ENCODE results near the gene ACSL4. TPM values are rescaled to one million over a fixed set of nuclear protein-coding genes. Genes with fewer than 3 reads are reported as not detected.
"Not testable (repeated sequence)": the region's sequence is repeated elsewhere in the genome, so short reads cannot be mapped to it uniquely, and the experiment has no call there.

ACSL4 gene
- total RNA-seq, 1 donor from 2014 or later: 87.7 TPM

DNA sequence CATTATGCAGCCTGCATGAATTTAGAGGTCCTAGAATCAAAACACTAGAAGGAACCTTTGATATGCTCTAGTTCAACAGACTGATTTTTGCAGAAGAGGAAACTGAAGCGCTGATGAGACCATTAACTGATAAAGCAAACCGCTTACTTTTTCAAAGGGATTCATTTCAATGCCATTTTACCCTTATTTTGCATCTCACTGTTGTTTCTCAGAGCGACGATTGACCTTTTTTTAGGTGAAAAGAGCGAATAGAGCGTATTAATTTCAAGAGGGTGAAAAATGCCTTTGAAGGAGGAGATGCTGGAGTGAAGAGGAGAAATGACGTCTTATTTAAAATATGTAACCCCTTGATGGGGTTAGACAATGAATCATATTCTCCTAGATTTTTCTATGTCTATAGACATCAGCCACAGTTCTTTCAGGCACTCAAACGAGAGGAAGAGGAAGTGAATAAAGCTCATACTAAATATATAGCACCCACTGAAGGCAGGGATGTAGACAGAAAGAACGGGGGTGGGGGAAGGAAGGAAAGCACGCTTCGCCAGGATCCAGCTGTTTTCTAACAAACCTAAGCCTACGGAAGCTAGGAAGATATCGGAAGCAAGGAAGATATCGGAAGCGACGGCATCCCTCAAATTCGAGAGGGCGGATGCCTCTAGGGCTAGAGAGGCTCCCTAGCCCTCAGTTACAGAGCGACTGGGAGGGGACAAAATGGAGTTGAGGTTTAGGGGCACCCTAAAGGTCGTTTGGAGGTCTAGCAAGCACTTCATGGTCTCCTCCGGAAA is 848 bp downstream of the ACSL4 start:
- TF ChIP-seq, protein P1, sequence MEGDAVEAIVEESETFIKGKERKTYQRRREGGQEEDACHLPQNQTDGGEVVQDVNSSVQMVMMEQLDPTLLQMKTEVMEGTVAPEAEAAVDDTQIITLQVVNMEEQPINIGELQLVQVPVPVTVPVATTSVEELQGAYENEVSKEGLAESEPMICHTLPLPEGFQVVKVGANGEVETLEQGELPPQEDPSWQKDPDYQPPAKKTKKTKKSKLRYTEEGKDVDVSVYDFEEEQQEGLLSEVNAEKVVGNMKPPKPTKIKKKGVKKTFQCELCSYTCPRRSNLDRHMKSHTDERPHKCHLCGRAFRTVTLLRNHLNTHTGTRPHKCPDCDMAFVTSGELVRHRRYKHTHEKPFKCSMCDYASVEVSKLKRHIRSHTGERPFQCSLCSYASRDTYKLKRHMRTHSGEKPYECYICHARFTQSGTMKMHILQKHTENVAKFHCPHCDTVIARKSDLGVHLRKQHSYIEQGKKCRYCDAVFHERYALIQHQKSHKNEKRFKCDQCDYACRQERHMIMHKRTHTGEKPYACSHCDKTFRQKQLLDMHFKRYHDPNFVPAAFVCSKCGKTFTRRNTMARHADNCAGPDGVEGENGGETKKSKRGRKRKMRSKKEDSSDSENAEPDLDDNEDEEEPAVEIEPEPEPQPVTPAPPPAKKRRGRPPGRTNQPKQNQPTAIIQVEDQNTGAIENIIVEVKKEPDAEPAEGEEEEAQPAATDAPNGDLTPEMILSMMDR (IDR thresholded peaks at IDR 0.05): no peak
- Histone ChIP-seq H3K36me3 (no peaks in the 10 kb centered on the region), H3K4me1 (peaks cover 10% of the 10 kb centered on the region), H3K27me3 (ENCODE audit: low read depth) (no peaks in the 10 kb centered on the region), H3K27ac (peak overlapping the region; percentile 90), H3K9me3 (no peaks in the 10 kb centered on the region), H3K4me3 (peak overlapping the region; percentile 77)
- intact Hi-C loops (cut with DNase I): no loop called here
- DNase-seq (no peak), ATAC-seq (peak; percentile 44 to 53)

DNA sequence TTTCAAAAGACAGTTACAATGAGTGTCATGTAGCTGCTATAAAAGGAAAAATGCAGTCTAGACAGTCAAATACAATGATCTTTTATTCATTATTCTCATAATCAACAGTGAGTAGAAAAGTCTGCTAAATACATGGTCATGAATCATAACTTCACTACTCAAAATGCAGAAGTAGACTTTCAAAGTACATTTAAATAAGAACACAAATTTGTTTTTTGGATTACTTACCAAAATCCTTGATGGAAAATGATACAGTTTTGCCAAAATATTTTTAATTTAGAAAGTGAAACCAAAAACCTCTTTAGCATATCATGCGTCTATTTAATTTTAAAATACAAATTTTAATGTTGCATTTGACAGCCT is 4.9 kb downstream of the ACSL4 start:
- Histone ChIP-seq H3K4me3 (peak overlapping the region; percentile 23), H3K4me1 (peaks cover 5% of the 10 kb centered on the region), H3K27ac (peak overlapping the region; percentile 41), H3K36me3 (no peaks in the 10 kb centered on the region), H3K9me3 (no peaks in the 10 kb centered on the region), H3K27me3 (ENCODE audit: low read depth) (no peaks in the 10 kb centered on the region)
- intact Hi-C loops (cut with DNase I): no loop called here
- DNase-seq (no peak), ATAC-seq (no peak)
- TF ChIP-seq, protein P1 (IDR thresholded peaks at IDR 0.05): no peak

DNA sequence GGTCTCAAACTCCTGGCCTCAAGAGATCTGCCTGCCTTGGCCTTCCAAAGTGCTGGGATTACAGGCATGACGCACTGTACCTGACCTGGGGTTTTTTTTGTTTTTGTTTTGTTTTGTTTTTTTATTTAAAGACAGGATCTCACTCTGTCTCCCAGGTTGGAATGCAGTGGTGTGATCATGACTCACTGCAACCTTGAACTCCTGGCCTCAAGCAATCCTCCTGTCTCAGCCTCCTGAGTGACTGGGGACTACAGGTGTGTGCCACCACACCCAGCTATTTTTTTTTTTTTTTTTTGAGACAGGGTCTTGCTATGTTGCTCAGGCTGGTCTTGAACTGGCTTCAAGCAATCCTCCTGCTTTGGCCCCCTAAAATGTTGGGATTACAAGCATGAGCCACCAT is 8.1 kb downstream of the ACSL4 start:
- H3K36me3 ChIP-seq: not testable (repeated sequence)

DNA sequence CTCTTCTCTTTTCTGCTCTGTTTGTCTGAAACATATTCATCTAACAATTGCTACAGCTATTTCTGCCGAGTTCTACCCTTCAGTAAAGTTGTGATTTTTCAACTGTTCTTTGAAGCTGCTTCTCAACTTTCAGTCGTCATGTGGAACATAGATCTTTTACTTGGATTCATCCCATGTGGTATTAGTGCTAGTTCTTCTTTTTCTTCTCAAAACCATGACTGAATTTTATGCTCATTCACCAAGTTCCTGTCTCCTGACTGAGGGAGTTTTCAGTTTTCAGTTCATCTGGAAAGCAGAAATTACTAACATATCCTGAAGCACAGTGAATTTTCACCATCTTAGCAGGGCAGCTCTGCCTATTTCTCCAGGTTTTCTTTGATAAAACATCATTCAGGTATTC is 12.1 kb downstream of the ACSL4 start:
- no peaks in the 10 kb centered on the region for H3K27me3 ChIP-seq (ENCODE audit: low read depth)
- TF ChIP-seq, protein P1 (IDR thresholded peaks at IDR 0.05): no peak
- no peak for ATAC-seq
- H3K4me1 ChIP-seq: peaks cover 10% of the 10 kb centered on the region
- H3K4me3 ChIP-seq: no peak overlapping the region
- H3K27ac ChIP-seq: no peak overlapping the region
- no peaks in the 10 kb centered on the region for H3K36me3 ChIP-seq
- intact Hi-C loops (cut with DNase I): no loop called here
- H3K9me3 ChIP-seq: no peaks in the 10 kb centered on the region
- no peak for DNase-seq

More for the DNA sequence above, 8.1 kb downstream of the ACSL4 start:
- H3K27ac ChIP-seq; intact Hi-C loops (cut with DNase I); H3K9me3 ChIP-seq; H3K4me3 ChIP-seq; ATAC-seq; H3K4me1 ChIP-seq; H3K27me3 ChIP-seq (ENCODE audit: low read depth); DNase-seq: not testable (repeated sequence)

DNA sequence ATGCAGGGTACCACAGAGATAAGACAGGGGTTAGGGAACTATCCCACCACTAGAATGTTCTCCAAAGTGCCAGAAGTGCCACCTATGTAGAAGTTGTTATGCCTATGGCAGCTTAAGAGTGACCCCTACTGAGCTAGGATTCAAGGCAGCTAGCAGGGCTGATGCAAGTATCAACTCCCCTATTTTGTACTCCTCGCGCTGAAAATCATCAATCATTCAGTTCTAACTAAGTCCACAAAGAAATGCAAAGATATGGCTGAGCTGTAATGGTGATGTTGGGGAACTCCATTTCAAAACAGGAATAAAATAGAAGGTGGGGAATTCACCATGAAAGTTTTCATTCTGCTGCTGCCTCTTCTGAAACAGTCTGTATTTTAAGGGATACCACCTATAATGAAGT is 13.8 kb downstream of the ACSL4 start:
- DNase-seq (no peak), ATAC-seq (no peak)
- intact Hi-C loops (cut with DNase I): no loop called here
- TF ChIP-seq, protein P1 (IDR thresholded peaks at IDR 0.05): no peak
- H3K27me3 ChIP-seq (ENCODE audit: low read depth): no peaks in the 10 kb centered on the region
- H3K27ac ChIP-seq: no peak overlapping the region
- no peaks in the 10 kb centered on the region for H3K36me3 ChIP-seq
- H3K4me1 ChIP-seq: peaks cover 17% of the 10 kb centered on the region
- no peak overlapping the region for H3K4me3 ChIP-seq
- H3K9me3 ChIP-seq: no peaks in the 10 kb centered on the region

DNA sequence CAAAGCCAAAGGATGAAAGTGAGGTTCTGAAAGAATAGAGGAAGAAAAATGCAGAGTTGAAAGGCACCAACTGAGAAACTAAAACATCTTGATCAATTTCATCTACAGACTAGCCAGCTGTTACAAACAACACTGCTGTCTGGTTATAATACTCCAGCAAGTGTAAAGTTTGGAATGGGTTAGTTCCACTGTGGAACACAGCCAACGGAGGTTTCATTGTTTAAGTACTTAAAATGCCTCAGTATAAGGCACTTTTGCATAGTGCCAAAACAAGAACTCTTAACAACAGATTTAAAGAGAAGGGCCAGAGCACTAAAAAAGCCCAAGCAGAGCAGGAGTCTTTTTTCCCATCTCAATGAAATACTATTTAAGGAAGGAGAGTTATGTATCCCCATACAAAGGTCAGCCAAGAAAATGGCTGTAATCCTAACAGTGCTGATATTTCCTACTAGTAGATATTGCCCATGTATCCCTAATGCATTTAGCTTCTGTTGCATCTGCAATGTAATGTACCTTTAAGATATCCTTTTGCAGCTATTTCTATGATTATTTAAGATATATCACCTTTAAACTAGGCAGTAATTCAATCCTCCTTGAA is 16.5 kb downstream of the ACSL4 start:
- DNase-seq (no peak), ATAC-seq (no peak)
- no peak overlapping the region for H3K4me3 ChIP-seq
- H3K9me3 ChIP-seq: no peaks in the 10 kb centered on the region
- H3K36me3 ChIP-seq: no peaks in the 10 kb centered on the region
- H3K4me1 ChIP-seq: peaks cover 18% of the 10 kb centered on the region
- intact Hi-C loops (cut with DNase I): no loop called here
- H3K27me3 ChIP-seq (ENCODE audit: low read depth): no peaks in the 10 kb centered on the region
- no peak overlapping the region for H3K27ac ChIP-seq
- TF ChIP-seq, protein P1 (IDR thresholded peaks at IDR 0.05): no peak
